Measurements from ENCODE around the gene ELF5.

Gene ELF5

GRCh38 chr11:34516247-34517040 lies 2.9 kb upstream of the ELF5 start:
- TF ChIP-seq ZNF768 (tag by site-specific recombination; IDR thresholded peaks at IDR 0.05), result peak; percentile 47; the same call in 1 of the 2 replicates
- no peak for TF ChIP-seq IKZF3 (tag by site-specific recombination; IDR thresholded peaks at IDR 0.05)
- Histone ChIP-seq H3K27ac (ENCODE audit: extremely low read depth, low read depth, low read length) (no peak overlapping the region), H3K4me1 (ENCODE audit: control insufficient read depth, insufficient read depth, low read length) (no peaks in the 10 kb centered on the region), H3K9me3 (ENCODE audit: control insufficient read depth, insufficient read depth, low read depth, low read length) (no peaks in the 10 kb centered on the region), H3K36me3 (ENCODE audit: control insufficient read depth in 2 of 2, insufficient read depth in 1 of 2, low read length in 2 of 2) (no peaks in the 10 kb centered on the region), H3K4me3 (ENCODE audit: low read depth, low read length) (no peak overlapping the region)
- ChIA-PET CTCF (no interaction called here), POLR2A (no interaction called here)

DNA sequence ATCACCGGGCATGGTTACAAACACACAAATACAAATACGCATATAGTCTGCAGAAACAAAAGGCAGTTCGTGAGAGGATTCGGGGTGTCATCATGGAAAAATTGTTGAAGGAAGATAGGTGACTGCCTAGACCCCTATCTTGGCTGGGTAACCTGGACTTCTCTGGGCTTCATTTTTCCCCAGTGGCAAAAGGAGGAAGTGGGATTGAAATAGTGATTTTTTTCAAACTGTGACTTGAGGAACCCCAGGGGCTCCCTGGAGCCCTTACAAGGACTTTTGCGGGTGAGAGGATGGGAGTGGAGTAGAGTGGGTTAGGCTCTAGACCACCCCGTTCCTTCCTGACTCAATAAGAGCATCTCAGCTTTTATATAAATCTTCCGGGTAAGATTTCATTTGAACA lies 1.0 kb upstream of the ELF5 start:
- Histone ChIP-seq H3K9me3 (ENCODE audit: control insufficient read depth, insufficient read depth, low read depth, low read length) (no peaks in the 10 kb centered on the region), H3K4me3 (ENCODE audit: low read depth, low read length) (no peak overlapping the region), H3K4me1 (ENCODE audit: control insufficient read depth, insufficient read depth, low read length) (no peaks in the 10 kb centered on the region), H3K27ac (ENCODE audit: extremely low read depth, low read depth, low read length) (no peak overlapping the region), H3K36me3 (ENCODE audit: control insufficient read depth in 2 of 2, insufficient read depth in 1 of 2, low read length in 2 of 2) (no peaks in the 10 kb centered on the region)
- ChIA-PET POLR2A (no interaction called here), CTCF (interaction anchor here (0.6 to 3.7 kb wide), 7 partner anchors 11 to 877 kb away, joined by 3 to 18 read pairs (median 4); no protein-coding TSS in a partner anchor)
- TF ChIP-seq ZBTB11 (tag by site-specific recombination; conservative IDR thresholded peaks at IDR 0.05; ENCODE audit: low read depth) (no peak), ZNF10 (tag by site-specific recombination; IDR thresholded peaks at IDR 0.05) (no peak), ZNF274 (IDR thresholded peaks at IDR 0.05; ENCODE audit: low read length) (no peak), ZNF274 (tag by site-specific recombination; IDR thresholded peaks at IDR 0.05; ENCODE audit: borderline replicate concordance) (no peak), KLF10 (tag by site-specific recombination; IDR thresholded peaks at IDR 0.05) (no peak), OSR2 (tag by site-specific recombination; IDR thresholded peaks at IDR 0.05) (no peak), ZNF747 (tag by site-specific recombination; IDR thresholded peaks at IDR 0.05) (no peak), ZNF433 (tag by site-specific recombination; IDR thresholded peaks at IDR 0.05; ENCODE audit: low read depth) (no peak), ZNF311 (tag by site-specific recombination; IDR thresholded peaks at IDR 0.05; ENCODE audit: borderline replicate concordance) (no peak), ZNF530 (tag by site-specific recombination; IDR thresholded peaks at IDR 0.05; ENCODE audit: low read depth) (no peak), ZNF23 (tag by site-specific recombination; IDR thresholded peaks at IDR 0.05; ENCODE audit: borderline replicate concordance) (no peak), MYNN (tag by site-specific recombination; IDR thresholded peaks at IDR 0.05; ENCODE audit: borderline replicate concordance) (no peak), ZSCAN16 (tag by site-specific recombination; IDR thresholded peaks at IDR 0.05) (no peak)

DNA sequence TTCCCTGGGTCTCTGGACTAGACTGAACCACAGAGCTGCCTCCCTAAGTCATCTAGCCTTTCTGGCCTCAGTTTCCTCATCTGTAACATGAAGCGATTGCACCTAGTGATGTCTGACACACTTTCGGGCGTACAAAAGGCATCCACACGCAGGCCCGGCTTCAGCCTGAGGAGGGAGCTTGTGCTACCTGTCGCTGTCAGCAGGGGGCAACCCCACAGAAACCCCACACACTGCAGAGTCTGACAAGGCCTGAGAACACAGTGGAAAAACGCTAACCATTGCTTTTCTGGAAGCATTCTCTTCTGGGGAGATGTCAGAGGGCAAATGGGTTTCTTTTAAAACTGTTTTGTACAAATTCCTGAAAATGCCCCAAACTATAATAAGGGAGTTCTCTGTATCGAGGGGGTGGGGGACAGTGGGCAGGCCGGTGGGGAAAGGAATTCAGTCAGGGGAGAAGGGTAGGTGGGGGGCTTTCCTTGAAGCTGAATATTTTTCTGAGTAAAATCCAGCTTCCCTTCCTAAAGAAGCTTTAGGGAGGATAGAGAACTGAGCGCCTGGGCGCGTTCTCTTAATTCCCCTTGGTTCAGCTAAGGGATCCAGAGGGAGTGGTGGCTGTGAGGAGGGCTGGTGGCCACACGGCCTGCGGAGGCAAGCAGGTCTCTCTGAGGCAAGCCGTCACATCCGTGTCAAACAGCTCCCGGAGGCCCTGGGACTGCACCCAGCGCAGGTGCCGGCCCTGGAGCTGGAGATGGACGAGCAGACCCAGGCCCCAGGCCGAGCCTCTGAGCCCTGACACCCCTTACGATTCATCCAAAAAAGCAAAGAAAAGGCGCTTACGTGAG lies 533 bp downstream of the ELF5 start:
- H3K27ac ChIP-seq (ENCODE audit: extremely low read depth, low read depth, low read length), result no peak overlapping the region
- POLR2A ChIA-PET, result interaction anchor here (0.7 kb wide), 1 partner anchor 78 kb away, joined by 5 read pairs; no protein-coding TSS in a partner anchor
- H3K4me3 ChIP-seq (ENCODE audit: low read depth, low read length), result no peak overlapping the region
- CTCF ChIA-PET, result interaction anchor here (0.6 to 3.7 kb wide), 29 partner anchors 9 to 892 kb away, joined by 3 to 18 read pairs (median 4); no protein-coding TSS in a partner anchor
- no peaks in the 10 kb centered on the region for H3K4me1 ChIP-seq (ENCODE audit: control insufficient read depth, insufficient read depth, low read length)
- no peaks in the 10 kb centered on the region for H3K9me3 ChIP-seq (ENCODE audit: control insufficient read depth, insufficient read depth, low read depth, low read length)
- H3K36me3 ChIP-seq (ENCODE audit: control insufficient read depth in 2 of 2, insufficient read depth in 1 of 2, low read length in 2 of 2), result no peaks in the 10 kb centered on the region
- TF ChIP-seq CTCF (tag by site-specific recombination; IDR thresholded peaks at IDR 0.05), result 0 out of 2 replicates have a peak, but pooled peaks have one; percentile 20
- TF ChIP-seq ZNF76 (tag by site-specific recombination; IDR thresholded peaks at IDR 0.05; ENCODE audit: borderline replicate concordance, low read depth), result no peak
- TF ChIP-seq ZBTB8A (tag by site-specific recombination; IDR thresholded peaks at IDR 0.05), result 0 out of 2 replicates have a peak, but pooled peaks have one; percentile 29
